ENCODE data around the gene ADGRD1. TPM values are rescaled to one million over a fixed set of nuclear protein-coding genes. Genes with fewer than 3 reads are reported as not detected.

ADGRD1 gene
- polyA plus RNA-seq, 3 donors: 4.7 to 17.9 (median 4.9) TPM

GRCh38 chr12:131100031-131100674 is 146.4 kb downstream of the ADGRD1 start:
- intact Hi-C loops (cut with micrococcal nuclease): loop anchor here in 1 of 2 donors (10.0 kb wide), 2 partner anchors 355 to 735 kb away; no protein-coding TSS in a partner anchor

GRCh38 chr12:131101006-131101405 is 147.3 kb downstream of the ADGRD1 start:
- Histone ChIP-seq H4K20me1 (ENCODE audit: insufficient read depth, low read length) (peaks cover 9% of the 10 kb centered on the region), H3K79me2 (ENCODE audit: insufficient read depth, low read length) (no peaks in the 10 kb centered on the region), H2AFZ (ENCODE audit: insufficient read depth, low read depth, low read length, poor library complexity, severe bottlenecking) (no peak overlapping the region), H3K27ac (ENCODE audit: low read depth in 1 of 2, low read length in 2 of 2) (no peak overlapping the region), H3K4me3 (replicated peaks in 1 of 3; ENCODE audit: low read depth in 2 of 3, low read length in 3 of 3) (no peak overlapping the region), H3K9me3 (replicated peaks in 1 of 2; ENCODE audit: control insufficient read depth in 1 of 2, insufficient read depth in 1 of 2, low read length in 2 of 2) (no peaks in the 10 kb centered on the region), H3K27me3 (ENCODE audit: control insufficient read depth in 2 of 2, insufficient read depth in 2 of 2, low read length in 2 of 2) (peaks cover 0 to 5% of the 10 kb centered on the region in 2 donors), H3K4me1 (ENCODE audit: control insufficient read depth in 1 of 2, insufficient read depth in 2 of 2, low read length in 2 of 2) (peaks cover 43% of the 10 kb centered on the region in 2 donors), H3K4me2 (replicated peaks; ENCODE audit: extremely low read depth, low read length, poor library complexity, severe bottlenecking) (no peak overlapping the region), H3K36me3 (replicated peaks in 1 of 2; ENCODE audit: control insufficient read depth in 1 of 2, insufficient read depth in 2 of 2, low read length in 2 of 2) (peaks cover 0 to under 1% of the 10 kb centered on the region in 2 donors), H3K9ac (ENCODE audit: insufficient read depth, low read length, poor library complexity, severe bottlenecking) (no peak overlapping the region)
- H3K9me3 Mint-ChIP-seq: peaks cover 0 to 4% (median 0%) of the 10 kb centered on the region in 7 donors
- H3K4me3 Mint-ChIP-seq: no peak overlapping the region
- peaks cover 9 to 11% of the 10 kb centered on the region in 2 donors for H3K36me3 Mint-ChIP-seq
- peaks cover 34% of the 10 kb centered on the region for H3K4me1 Mint-ChIP-seq
- TF ChIP-seq CTCF (IDR thresholded peaks at IDR 0.05): no peak
- intact Hi-C loops (cut with micrococcal nuclease): loop anchor here in 1 of 2 donors (10.0 kb wide), 2 partner anchors 354 to 734 kb away; no protein-coding TSS in a partner anchor
- no peak overlapping the region for H3K27ac Mint-ChIP-seq
- DNase-seq: no peak
- 97% methylated on average over 3 of the region's 4 CpGs for WGBS (ENCODE audit: insufficient coverage)
- peaks cover 2 to 12% (median 3%) of the 10 kb centered on the region in 3 donors for H3K27me3 Mint-ChIP-seq (ENCODE audit: low read depth in 3 of 3)

More at GRCh38 chr12:131100031-131100674, 146.4 kb downstream of the ADGRD1 start:
- no peak overlapping the region for H3K27ac ChIP-seq (ENCODE audit: low read depth in 1 of 2, low read length in 2 of 2)
- H3K36me3 ChIP-seq (replicated peaks in 1 of 2; ENCODE audit: control insufficient read depth in 1 of 2, insufficient read depth in 2 of 2, low read length in 2 of 2): no peaks in the 10 kb centered on the region
- no peak for DNase-seq
- no peaks in the 10 kb centered on the region for H3K27me3 ChIP-seq (ENCODE audit: control insufficient read depth in 2 of 2, insufficient read depth in 2 of 2, low read length in 2 of 2)
- H3K27ac Mint-ChIP-seq: no peak overlapping the region
- H3K9ac ChIP-seq (ENCODE audit: insufficient read depth, low read length, poor library complexity, severe bottlenecking): no peak overlapping the region
- H3K9me3 ChIP-seq (replicated peaks in 1 of 2; ENCODE audit: control insufficient read depth in 1 of 2, insufficient read depth in 1 of 2, low read length in 2 of 2): no peaks in the 10 kb centered on the region
- H3K4me3 ChIP-seq (replicated peaks in 1 of 3; ENCODE audit: low read depth in 2 of 3, low read length in 3 of 3): no peak overlapping the region
- no peak overlapping the region for H3K4me2 ChIP-seq (replicated peaks; ENCODE audit: extremely low read depth, low read length, poor library complexity, severe bottlenecking)
- TF ChIP-seq CTCF (IDR thresholded peaks at IDR 0.05): no peak
- no peaks in the 10 kb centered on the region for H3K79me2 ChIP-seq (ENCODE audit: insufficient read depth, low read length)
- peaks cover 43% of the 10 kb centered on the region in 2 donors for H3K4me1 ChIP-seq (ENCODE audit: control insufficient read depth in 1 of 2, insufficient read depth in 2 of 2, low read length in 2 of 2)
- H3K9me3 Mint-ChIP-seq: peaks cover 0 to 2% (median 0%) of the 10 kb centered on the region in 7 donors
- H4K20me1 ChIP-seq (ENCODE audit: insufficient read depth, low read length): peaks cover 9% of the 10 kb centered on the region
- 97% methylated on average over 5 of the region's 5 CpGs for WGBS (ENCODE audit: insufficient coverage)
- H3K4me1 Mint-ChIP-seq: peaks cover 34% of the 10 kb centered on the region
- H3K36me3 Mint-ChIP-seq: peaks cover 5% of the 10 kb centered on the region in 2 donors
- peaks cover 0 to 9% (median 2%) of the 10 kb centered on the region in 3 donors for H3K27me3 Mint-ChIP-seq (ENCODE audit: low read depth in 3 of 3)
- H2AFZ ChIP-seq (ENCODE audit: insufficient read depth, low read depth, low read length, poor library complexity, severe bottlenecking): no peak overlapping the region
- no peak overlapping the region for H3K4me3 Mint-ChIP-seq
